A549 (cell line): ENCODE data around the gene CEP63. TPM values are rescaled to one million over a fixed set of nuclear protein-coding genes. Genes with fewer than 3 reads are reported as not detected.

Experiments
- ATAC-seq, 2 experiments: fragments of 200-7000 bp in 1 of 2; fragments of >200 bp in 1 of 2; cut with Nextera tagmentation in 1 of 2; cut with Tn5 transposase in 1 of 2; 3 replicates each; pipeline versions ENCODE4 v1.8.0 to v1.9.1; 2018 to 2020; ENCODE audit warnings: mild to moderate bottlenecking in 1 of 2, moderate library complexity in 1 of 2
- CTCF ChIA-PET: fragments of 300-600 bp; sonication (Branson Sonifier 250); formaldehyde crosslinking; extraction: SDS; loops from one replicate; lab custom pipeline; 2021; ENCODE audit warnings: antibody characterized with exemption, inconsistent platforms; lab: Yijun Ruan, JAX
- POLR2A ChIA-PET: fragments of 350-600 bp; formaldehyde crosslinking; extraction: SDS; loops from one replicate; lab custom pipeline; 2021; ENCODE audit warnings: antibody characterized with exemption, inconsistent platforms; lab: Yijun Ruan, JAX
- DNase-seq, 2 experiments: peaks; one replicate each; pipeline versions ENCODE4 v3.0.0 to v3.0.0-alpha.2; 2011 to 2016; ENCODE audit warnings: low read depth in 1 of 2, low spot score in 1 of 2
- FAIRE-seq: peaks from 2 replicates; lab custom pipeline; 2011; peaks lifted over from hg19 to GRCh38; lab: Jason Lieb, UNC
- H3K27ac ChIP-seq, 2 experiments: fragments of >200 bp; sonication (Bioruptor Twin); formaldehyde crosslinking; 3 replicates each; pipeline ENCODE4 v1.5.1; 2016 to 2017
- H3K4me1 ChIP-seq: fragments of >200 bp; sonication (Bioruptor Twin); formaldehyde crosslinking; 3 replicates; pipeline ENCODE4 v1.6.1; 2016
- H3K4me2 ChIP-seq: fragments of >200 bp; sonication (Bioruptor Twin); formaldehyde crosslinking; 3 replicates; pipeline ENCODE4 v1.6.1; 2016
- H3K4me3 ChIP-seq: fragments of >200 bp; sonication (Bioruptor Twin); formaldehyde crosslinking; 3 replicates; pipeline ENCODE4 v1.5.1; 2016
- H3K9me3 ChIP-seq: fragments of >200 bp; sonication (Bioruptor Twin); formaldehyde crosslinking; 3 replicates; pipeline ENCODE4 v1.6.1; 2016
- FOXS1 ChIP-seq: fragments of 250-450 bp; sonication (Bioruptor Pico); IDR thresholded peaks from 2 replicates; pipeline ENCODE4 v1.5.0; 2020; ENCODE audit warnings: mild to moderate bottlenecking, moderate library complexity
- GATA3 ChIP-seq: IDR thresholded peaks from 2 replicates; pipeline ENCODE4 v1.6.1; 2012; ENCODE audit warnings: borderline replicate concordance
- HDAC2 ChIP-seq: fragments of 200-600 bp; sonication (generic); IDR thresholded peaks from 2 replicates; pipeline ENCODE4 v1.6.1; 2016
- JUN ChIP-seq, 2 experiments: fragments of >200 bp; sonication (Bioruptor Twin); formaldehyde crosslinking; IDR thresholded peaks; 2 replicates in 1 of 2; 3 replicates in 1 of 2; pipeline ENCODE4 v1.6.1; 2016 to 2017
- MAFK ChIP-seq: fragments of 450-650 bp; IDR thresholded peaks from 2 replicates; pipeline ENCODE4 v1.6.1; 2014; ENCODE audit not compliant: partially characterized antibody
- MAZ ChIP-seq: fragments of 150-350 bp; IDR thresholded peaks from 2 replicates; pipeline ENCODE4 v1.6.1; 2014; ENCODE audit warnings: antibody characterized with exemption, low read depth, low read length, borderline replicate concordance
- MYC ChIP-seq: IDR thresholded peaks from 2 replicates; pipeline ENCODE4 v1.6.1; 2012; ENCODE audit warnings: mild to moderate bottlenecking, inconsistent platforms, low read length, improper control_type of control experiment, borderline replicate concordance
- NFE2L2 ChIP-seq: fragments of 150-350 bp; conservative IDR thresholded peaks from 2 replicates; pipeline ENCODE4 v1.6.1; 2014; ENCODE audit warnings: low read length
- PBX3 ChIP-seq: IDR thresholded peaks from 2 replicates; pipeline ENCODE4 v1.6.1; 2012
- RAD21 ChIP-seq, 2 experiments: fragments of >200 bp in 1 of 2; sonication (Bioruptor Twin) in 1 of 2; formaldehyde crosslinking in 1 of 2; IDR thresholded peaks in 1 of 2; conservative IDR thresholded peaks in 1 of 2; 2 replicates in 1 of 2; 3 replicates in 1 of 2; pipeline ENCODE4 v1.6.1; 2012 to 2018; ENCODE audit warnings: inconsistent platforms in 1 of 2
- REST ChIP-seq: fragments of 200-600 bp; sonication (generic); IDR thresholded peaks from 2 replicates; pipeline ENCODE4 v1.6.1; 2016; ENCODE audit warnings: antibody characterized with exemption, mild to moderate bottlenecking, moderate library complexity
- SMC3 ChIP-seq: fragments of >200 bp; sonication (Bioruptor Twin); formaldehyde crosslinking; IDR thresholded peaks from 3 replicates; pipeline ENCODE4 v1.6.1; 2018; ENCODE audit warnings: inconsistent platforms
- WGBS: methylation state at CpG from one replicate; pipeline ENCODE4 v1.1.6; 2017; ENCODE audit errors: missing lambda C conversion rate; 5-methylcytosine and 5-hydroxymethylcytosine counted together
- polyA plus RNA-seq, 4 experiments: library from polyadenylated mRNA; depleted of rRNA in 3 of 4; stranded (reverse); fragments of >200 nt; fragmentation: RNase III in 1 of 4; extraction: RNeasy Plus Mini Kit Qiagen cat#74134 plus additional on column Dnase treatment in 1 of 4; gene quantifications; 2 replicates in 3 of 4; 3 replicates in 1 of 4; pipeline ENCODE4 v1.2.3, GENCODE V29; 2011 to 2017
- TF ChIP-seq, protein P1 (sequence below): fragments of 150-350 bp; IDR thresholded peaks from 2 replicates; pipeline ENCODE4 v1.6.1; 2014; ENCODE audit warnings: low read depth, mild to moderate bottlenecking, low read length
- TF ChIP-seq, protein P2 (sequence below): fragments of >200 bp; sonication (Bioruptor Twin); formaldehyde crosslinking; IDR thresholded peaks from 3 replicates; pipeline ENCODE4 v1.6.1; 2016
- TF ChIP-seq, protein P3 (sequence below): IDR thresholded peaks from 2 replicates; pipeline ENCODE4 v1.6.1; 2012

The CEP63 gene
- polyA plus RNA-seq, 2 of the 4 experiments (the other 2 are of a cell fraction), result 17.4 to 24.0 TPM

- DNase-seq, result peak in 1 of 2 experiments; percentile 10
- Histone ChIP-seq H3K4me3 (no peak overlapping the region), H3K9me3 (no peaks in the 10 kb centered on the region), H3K27ac (no peak overlapping the region), H3K4me2 (0 out of 3 replicates have a peak overlapping the region, but pooled peaks have one; percentile 12), H3K4me1 (peaks cover 22% of the 10 kb centered on the region)
- 27% methylated on average over 2 of the region's 2 CpGs for WGBS
- peak; percentile 15; the same call in 1 of the 2 replicates for TF ChIP-seq GATA3
- TF ChIP-seq MAFK, result no peak
- TF ChIP-seq, protein P1, sequence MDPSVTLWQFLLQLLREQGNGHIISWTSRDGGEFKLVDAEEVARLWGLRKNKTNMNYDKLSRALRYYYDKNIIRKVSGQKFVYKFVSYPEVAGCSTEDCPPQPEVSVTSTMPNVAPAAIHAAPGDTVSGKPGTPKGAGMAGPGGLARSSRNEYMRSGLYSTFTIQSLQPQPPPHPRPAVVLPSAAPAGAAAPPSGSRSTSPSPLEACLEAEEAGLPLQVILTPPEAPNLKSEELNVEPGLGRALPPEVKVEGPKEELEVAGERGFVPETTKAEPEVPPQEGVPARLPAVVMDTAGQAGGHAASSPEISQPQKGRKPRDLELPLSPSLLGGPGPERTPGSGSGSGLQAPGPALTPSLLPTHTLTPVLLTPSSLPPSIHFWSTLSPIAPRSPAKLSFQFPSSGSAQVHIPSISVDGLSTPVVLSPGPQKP, result no peak
- TF ChIP-seq RAD21 (conservative IDR thresholded peaks at IDR 0.05 in 1 of 2, IDR thresholded peaks at IDR 0.05 in 1 of 2), result no peak
- ATAC-seq, result no peak
- FAIRE-seq, result no peak
- POLR2A ChIA-PET, result no interaction called here
- CTCF ChIA-PET, result interaction anchor here (1.3 to 22.3 kb wide), 6 partner anchors 15 to 265 kb away, joined by 3 to 438 read pairs (median 9); partner anchors contain the start of gene AMOTL2
Measured at GRCh38 chr3:134477938-134478337, 7.9 kb upstream of the CEP63 start.

DNA sequence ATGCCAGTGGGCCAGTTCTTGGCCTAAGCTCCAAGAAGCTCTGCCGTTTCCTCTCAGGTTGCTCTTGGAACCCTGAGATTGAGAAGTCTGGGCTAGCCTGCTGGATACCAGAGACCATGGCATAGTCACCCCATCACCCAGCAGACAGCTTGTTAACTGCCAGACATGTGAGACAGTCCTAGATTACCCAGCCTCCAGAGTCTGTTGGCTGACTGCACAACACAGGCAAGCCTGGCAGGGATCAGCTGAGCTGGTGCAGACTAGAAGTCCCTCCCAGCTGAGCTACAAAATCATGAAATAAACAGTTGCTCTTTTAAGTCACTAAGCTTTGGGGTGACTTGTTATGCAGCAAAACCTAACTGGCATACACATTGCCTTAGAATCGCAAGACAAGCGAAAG, 5.3 kb upstream of the CEP63 start:
- Histone ChIP-seq H3K4me2 (no peak overlapping the region), H3K4me3 (no peak overlapping the region), H3K27ac (no peak overlapping the region), H3K4me1 (peaks cover 28% of the 10 kb centered on the region), H3K9me3 (no peaks in the 10 kb centered on the region)
- 100% methylated on average over 3 of the region's 3 CpGs for WGBS
- ATAC-seq, result no peak
- ChIA-PET CTCF (interaction anchor here (0.7 to 22.3 kb wide), 6 partner anchors 9 to 268 kb away, joined by 3 to 438 read pairs (median 5); partner anchors contain the start of gene AMOTL2), POLR2A (interaction anchor here (1.3 kb wide), 1 partner anchor 116 kb away, joined by 3 read pairs; no protein-coding TSS in a partner anchor)
- DNase-seq, result no peak
- TF ChIP-seq JUN (IDR thresholded peaks at IDR 0.05) (no peak), SMC3 (no peak), FOXS1 (CRISPR knock-in tag) (no peak), MYC (no peak), PBX3 (no peak), REST (no peak), NFE2L2 (no peak), MAZ (no peak), HDAC2 (no peak), MAFK (no peak)
- TF ChIP-seq, protein P2, sequence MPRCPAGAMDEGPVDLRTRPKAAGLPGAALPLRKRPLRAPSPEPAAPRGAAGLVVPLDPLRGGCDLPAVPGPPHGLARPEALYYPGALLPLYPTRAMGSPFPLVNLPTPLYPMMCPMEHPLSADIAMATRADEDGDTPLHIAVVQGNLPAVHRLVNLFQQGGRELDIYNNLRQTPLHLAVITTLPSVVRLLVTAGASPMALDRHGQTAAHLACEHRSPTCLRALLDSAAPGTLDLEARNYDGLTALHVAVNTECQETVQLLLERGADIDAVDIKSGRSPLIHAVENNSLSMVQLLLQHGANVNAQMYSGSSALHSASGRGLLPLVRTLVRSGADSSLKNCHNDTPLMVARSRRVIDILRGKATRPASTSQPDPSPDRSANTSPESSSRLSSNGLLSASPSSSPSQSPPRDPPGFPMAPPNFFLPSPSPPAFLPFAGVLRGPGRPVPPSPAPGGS, result no peak
- TF ChIP-seq, protein P3, sequence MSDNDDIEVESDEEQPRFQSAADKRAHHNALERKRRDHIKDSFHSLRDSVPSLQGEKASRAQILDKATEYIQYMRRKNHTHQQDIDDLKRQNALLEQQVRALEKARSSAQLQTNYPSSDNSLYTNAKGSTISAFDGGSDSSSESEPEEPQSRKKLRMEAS, result no peak
- FAIRE-seq, result no peak
